HG03342 (cell line): ENCODE results near the gene TEX264.

Experiments
- ATAC-seq: cut with Tn5 transposase; IDR thresholded peaks from one replicate; pipeline ENCODE4 v1.9.1; 2021; ENCODE audit warnings: mild to moderate bottlenecking, moderate library complexity; ENCODE audit not compliant: unreplicated experiment

Gene TEX264

DNA sequence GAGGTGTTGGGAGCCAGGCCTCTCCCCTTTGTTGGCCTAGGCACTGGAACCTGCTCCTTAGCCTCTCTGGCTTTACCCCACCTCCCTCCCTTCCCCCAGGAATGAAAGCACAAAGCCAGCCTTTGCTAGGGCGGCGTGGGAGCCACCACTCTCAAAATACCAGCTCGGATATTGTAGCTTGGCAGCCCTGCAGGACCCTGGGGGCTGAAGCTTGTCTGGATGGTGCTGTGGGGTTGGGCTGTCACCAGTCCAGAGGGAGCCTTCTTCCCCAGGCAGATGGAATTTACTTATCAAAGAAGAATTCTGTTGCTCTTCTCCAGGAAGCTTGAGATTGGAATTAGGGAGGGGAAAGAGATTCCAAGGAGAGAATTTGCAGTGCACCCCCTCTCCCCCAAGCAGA lies 20.9 kb downstream of the TEX264 start:
- ATAC-seq = no peak

DNA sequence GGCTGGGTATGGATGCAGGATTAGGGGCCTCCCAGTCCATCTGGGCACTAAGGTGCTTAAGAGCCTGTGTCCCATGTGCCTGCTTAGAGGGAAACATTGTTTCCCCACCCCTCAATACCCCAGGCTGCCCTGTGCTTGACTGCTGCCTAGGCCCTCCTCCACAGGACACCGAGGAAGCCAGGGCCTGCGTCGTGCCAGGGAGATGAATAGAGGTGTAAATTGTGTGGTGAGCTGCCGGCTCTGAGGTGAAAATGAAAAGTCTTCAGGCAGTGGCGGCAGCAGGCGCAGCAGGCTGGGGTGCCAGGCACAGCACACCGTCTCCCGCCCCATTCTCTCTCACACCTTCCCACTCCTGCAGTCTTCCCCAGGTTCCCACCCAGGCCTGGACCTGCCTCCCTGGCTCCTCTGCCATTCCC lies 21.9 kb downstream of the TEX264 start:
- ATAC-seq = no peak

DNA sequence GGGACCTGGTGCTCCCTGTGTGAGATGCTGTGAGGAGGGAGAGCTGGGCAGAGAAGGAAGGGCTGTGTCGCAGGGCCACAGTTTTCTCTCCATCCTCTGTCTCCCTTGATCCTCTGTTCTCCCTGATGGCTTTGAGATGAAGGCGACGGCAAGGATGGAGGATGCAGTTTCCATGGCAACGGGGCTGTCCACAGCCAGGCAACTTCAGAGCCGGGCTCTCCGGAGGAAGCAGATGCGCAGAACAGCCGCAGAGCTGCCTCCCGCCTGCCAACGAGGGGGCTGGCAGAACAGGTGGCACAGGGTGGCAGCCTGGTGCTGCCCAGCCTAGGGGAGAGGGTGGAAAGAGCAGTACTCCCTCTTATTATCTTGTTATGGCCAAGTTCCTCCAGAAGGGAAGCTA lies 25.9 kb downstream of the TEX264 start:
- no peak for ATAC-seq

DNA sequence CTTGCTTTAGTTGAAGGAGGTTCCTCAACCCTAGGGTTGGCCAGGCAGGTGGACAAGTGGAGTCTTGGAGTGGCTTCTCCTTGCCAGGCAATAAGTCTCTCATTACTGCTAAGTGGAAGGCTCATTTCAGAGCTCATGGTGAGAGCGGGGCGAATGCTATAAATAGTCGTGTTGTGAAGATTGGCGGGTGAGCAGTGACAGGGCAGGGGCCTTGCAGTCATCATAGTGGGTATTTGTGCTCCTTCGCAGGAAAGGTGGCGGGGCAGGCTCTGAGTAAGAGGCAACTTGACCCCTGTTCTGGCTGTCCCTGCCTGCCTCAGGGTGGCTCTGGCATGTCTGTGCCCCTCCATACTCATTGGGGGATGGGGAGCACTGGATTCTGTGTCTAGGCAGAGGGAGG lies 27.2 kb downstream of the TEX264 start:
- ATAC-seq = no peak

DNA sequence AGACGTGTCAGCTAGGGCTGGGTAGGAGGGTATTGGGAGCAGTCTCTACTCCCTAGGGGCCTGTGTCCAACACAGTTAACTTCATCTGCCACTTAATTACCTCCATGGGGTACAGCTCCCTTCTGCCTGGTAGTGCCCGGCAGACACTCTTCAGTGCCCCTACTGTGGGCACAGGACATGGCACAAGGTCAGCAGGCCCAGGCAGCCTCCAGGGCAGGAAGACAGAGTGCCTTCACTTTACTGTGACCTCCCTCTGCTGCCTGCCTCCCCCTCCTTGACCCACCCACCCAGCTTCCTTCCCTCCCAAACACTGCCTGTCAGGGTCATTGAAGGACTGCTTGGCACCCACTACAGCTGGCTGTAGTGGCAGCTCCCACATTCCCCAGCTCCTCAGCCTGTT lies 29.4 kb downstream of the TEX264 start:
- ATAC-seq = no peak

DNA sequence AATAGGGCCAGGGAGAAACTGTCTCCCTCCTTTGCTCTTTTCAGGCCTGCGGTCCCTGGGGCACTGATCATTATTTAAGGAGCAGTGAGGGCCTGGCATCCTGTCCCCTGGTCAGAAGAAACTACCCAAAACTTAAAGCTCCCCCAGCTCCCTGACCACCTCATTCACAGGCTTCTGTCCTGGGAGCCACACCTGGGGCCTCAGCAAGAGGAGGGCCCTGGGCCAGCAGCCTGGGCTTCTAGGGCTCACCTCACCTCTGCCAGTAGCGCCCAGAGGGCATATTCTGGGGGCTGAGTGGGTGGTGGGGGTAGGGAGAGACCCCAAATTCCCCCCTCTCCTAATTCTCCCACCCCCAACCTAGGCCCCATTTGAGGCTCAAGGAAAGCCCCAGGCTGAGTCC lies 31.1 kb downstream of the TEX264 start:
- ATAC-seq = no peak

DNA sequence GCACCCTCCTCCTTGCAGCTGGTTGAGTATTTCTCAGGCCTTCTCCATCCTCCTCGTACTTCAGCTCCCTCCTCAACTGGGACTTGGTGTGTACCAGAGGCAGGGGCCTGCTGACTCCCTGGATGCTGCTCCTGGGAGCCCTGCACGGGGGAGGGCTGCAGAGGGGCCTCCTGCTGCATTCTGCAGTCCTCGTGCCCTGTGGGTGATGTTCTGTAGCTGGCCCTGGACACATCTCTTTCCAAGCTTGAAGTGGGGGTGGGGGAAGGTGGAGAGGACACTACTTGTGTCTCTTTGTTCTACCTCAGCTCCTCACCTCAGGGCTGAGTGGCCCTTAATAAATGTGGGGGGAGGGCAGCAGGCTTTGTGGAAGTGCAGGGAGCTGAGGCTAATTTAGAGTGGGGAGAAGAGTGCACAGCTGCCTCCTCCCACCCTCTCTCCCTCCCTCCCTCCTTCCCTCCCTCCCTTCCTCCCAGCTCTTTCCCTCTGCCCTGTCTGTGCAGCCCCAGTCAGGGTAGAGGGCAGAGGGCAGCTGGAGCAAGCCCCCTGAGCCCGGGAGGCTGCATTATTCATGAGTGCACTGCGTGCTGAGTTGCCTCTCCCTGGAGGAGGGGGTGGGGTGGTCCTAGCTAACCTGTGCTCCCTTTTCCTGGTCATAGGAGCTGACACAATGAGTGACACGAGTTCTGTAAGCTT lies 32.2 kb downstream of the TEX264 start:
- ATAC-seq = no peak

DNA sequence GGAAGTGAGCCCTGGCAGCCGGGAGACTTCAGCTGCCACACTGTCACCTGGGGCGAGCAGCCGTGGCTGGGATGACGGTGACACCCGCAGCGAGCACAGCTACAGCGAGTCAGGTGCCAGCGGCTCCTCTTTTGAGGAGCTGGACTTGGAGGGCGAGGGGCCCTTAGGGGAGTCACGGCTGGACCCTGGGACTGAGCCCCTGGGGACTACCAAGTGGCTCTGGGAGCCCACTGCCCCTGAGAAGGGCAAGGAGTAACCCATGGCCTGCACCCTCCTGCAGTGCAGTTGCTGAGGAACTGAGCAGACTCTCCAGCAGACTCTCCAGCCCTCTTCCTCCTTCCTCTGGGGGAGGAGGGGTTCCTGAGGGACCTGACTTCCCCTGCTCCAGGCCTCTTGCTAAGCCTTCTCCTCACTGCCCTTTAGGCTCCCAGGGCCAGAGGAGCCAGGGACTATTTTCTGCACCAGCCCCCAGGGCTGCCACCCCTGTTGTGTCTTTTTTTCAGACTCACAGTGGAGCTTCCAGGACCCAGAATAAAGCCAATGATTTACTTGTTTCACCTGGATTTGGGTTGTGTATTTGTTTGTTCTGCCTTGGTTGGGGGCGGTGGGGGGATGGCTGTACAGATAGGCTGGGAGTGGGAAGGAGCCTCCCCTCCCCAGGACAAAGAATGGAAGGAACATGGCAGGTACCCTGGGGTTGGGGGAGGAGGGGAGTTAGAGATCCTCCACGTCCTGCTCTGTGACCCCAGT lies 32.9 kb downstream of the TEX264 start:
- no peak for ATAC-seq

DNA sequence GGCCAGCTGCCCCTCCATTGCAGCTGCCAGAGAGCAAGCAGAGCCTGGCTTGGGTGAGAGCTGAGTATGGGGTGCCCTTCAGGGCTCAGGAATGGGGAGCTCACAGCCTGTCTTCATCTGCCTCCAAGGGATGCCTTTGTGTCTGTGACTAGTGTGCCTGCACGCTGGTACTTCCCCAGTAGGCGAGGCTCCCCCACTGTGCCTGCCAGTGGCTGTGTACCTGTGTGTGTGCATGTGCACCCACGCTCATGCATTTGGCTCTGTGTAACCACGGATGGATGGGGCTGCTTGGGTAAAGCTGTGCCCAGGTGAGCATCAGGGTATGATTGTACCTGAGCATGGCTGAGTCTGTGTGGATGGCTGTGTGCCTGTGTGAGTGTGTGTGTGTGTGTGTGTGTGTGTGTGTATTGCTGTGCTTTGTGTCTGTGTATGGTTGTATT lies 33.5 kb downstream of the TEX264 start:
- no peak for ATAC-seq

DNA sequence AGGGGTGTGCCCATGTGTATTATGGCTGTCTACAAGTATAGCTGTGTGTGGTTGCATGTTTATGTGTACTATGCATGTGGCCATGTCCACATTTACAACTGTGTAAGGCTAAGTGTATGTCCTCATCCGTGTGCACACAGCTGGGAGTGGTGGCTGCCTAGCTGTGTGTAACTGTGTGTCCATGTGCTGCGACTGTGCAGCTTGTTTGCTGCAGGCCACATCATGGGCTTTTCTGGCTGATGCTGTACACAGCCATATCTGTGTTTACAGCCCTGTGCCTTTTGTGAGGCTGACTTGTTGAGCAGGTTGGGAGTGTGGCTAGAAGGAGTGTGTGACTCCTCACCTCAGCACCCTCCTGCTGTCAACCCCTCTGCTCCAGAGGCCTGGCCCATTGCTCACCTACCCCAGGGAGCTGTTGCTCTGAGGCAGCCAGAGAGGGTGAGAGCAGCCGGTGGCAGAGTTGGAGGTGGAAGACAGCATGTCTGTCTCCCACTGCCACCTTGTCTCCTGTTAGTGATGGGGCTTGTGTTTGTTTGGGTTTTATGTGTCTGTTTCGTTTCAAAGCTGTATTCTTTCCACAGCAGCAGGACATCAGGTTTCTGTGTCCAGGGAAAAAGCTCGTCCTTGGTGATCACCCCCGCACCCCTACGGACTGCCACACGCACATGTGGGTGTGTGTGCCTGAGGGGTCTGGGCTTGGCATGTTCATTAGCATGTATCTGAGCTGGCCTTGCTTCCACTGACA lies 34.4 kb downstream of the TEX264 start:
- no peak for ATAC-seq

DNA sequence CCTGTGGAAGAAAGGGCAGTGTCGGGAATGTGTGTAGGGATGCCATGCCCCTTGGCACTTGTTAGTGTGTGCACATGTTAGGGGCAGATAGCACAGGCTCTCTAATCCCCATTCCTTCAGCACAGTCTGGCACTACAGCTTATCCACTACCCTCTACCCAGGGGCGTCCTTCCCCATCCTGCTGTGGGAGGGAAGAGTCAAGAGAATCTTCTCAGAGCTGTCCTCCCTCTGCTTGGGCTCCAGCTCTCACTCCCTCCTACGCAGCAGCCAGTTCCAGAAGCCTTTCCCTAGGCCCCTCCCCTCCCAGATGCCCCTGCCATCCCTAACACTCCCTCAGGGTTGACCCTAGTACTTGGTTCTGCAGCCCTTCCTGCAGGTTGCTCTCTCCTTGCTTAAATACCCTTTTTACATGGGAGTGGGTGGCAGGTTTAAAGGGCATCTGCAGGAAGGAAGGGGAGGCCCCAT lies 35.0 kb downstream of the TEX264 start:
- ATAC-seq = no peak

DNA sequence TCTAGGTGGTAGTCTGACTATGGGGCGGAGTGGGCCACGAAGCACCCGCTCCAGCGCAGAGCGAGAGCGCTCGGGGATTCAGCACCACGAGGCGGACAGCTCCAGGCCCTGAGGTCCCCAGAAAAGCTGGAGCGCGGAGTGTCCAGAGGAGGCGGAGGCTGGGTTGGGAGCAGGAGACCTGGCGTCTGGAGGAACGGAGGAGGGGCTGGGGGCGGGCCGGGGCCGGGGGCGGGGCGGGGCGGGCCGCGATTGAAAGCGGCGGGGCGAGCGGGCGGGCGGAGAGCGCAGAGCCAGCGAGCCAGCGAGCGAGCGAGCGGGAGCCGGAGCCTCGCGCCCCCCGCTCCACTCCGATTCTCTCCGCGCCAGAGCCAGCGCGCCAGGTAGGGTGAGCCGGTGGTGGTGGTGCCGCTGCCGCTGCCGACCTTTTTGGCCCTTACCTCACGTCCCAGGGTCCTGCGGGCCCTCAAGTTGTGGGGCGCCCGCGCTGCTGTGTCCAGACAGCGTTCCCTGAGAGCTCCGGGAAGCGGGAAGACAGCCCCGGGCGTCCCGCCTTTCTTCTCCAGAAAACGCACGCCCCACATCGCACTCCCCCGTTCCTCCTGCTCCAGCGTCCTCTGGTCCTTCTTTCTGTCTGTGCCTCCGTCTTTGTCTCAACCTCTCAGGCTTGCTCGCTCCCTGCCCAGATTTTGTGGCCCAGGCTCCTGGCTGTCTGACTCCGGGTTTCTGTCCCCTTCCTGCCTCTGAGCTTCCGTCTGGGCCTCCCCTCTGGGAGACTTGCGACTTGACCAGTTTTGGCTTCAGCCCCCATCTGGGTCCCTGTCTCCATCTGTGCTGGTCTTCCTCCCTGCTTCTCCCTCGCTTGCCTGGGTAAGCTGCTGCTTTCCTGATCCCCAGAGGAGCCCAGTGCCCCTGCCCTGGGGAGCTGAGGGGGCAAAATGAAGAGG lies 36.0 kb downstream of the TEX264 start, which contains the start of gene GRM2:
Gene GRM2 (plus strand): TSS at position 281 of the 944 bp plus-strand sequence. CDS start 1,916 bp downstream, outside the sequence.
- no peak for ATAC-seq

DNA sequence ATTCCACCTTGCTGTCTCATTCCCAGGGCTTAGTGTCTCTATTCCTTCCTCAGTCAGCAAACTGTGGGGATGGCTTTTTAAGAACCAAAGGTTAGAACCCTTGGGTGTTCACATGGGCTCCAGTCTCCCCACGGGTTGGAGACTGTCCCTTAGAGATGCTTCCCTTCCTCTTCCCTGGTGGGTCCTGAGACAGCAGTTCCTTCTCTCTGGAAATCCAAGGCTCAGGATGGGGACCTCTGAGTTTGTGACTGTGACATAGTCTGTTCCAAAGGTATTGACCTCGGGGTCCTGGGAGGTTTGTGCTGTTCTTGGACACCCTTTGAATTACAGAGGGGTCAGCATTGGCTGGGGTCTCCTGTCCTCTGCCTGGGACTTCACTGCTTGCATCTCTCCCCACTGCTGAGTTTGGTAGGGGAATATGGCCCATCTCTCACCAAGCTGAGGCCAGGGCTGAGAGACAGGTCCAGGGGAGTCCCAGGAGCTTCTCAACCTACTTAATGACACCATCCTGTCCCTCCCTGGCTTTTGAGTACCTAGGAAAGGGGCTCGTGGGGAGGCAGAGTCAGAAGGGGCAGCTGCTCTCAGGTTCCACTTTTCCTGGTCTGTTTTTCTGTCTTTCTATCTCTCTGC lies 37.3 kb downstream of the TEX264 start:
- no peak for ATAC-seq

DNA sequence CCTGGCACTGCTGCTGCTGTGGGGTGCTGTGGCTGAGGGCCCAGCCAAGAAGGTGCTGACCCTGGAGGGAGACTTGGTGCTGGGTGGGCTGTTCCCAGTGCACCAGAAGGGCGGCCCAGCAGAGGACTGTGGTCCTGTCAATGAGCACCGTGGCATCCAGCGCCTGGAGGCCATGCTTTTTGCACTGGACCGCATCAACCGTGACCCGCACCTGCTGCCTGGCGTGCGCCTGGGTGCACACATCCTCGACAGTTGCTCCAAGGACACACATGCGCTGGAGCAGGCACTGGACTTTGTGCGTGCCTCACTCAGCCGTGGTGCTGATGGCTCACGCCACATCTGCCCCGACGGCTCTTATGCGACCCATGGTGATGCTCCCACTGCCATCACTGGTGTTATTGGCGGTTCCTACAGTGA lies 38.0 kb downstream of the TEX264 start:
- ATAC-seq = no peak

DNA sequence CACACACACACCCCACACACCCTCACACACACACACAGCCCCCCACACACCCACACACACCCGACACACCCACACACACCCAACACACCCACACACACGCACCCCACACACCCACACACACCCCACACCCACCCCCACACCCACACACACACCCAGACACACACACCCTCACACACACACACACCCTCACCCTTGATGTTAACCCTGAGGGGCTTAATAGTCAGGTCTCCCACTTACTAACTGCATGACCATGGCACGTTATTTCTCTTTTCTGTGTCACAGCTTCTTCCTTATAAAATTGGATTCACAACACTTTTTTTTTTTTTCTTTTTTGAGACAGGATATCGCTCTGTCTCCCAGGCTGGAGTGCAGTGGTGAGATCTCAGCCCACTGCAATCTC lies 38.6 kb downstream of the TEX264 start:
- ATAC-seq = no peak

DNA sequence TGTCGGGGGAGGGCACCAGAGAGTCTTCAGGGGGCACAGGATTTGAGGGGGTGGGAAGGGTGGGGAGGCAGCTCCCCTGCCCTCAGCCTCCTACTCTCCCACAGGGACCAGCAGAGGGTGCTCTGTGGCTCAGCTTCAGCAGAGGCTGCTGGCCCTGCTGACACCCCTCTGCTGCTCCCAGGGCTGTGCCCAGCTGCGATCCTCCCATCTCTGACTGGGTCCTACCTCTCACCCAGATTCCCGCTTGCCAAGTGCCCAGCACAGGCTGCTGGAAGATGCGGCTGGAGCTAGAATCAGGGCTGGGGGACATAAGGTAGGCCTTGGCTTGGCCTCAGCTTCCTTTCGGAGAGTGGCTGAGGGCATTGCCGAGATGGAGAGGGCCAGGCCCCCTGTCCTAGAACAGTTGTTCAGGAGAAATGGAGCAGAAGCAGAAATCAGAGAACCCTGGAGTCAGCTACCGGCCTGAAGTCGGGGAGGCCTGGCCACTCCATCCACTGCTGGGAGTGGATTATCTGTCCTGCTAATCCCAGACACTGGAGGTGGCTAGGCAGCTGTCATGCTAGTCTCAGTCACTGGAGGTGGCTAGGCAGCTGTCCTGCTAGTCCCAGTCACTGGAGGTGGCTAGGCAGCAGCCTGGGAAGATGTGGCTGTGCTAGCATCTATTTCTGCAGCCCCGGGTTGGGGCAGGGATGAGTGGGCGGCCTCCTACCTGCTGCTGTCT lies 39.7 kb downstream of the TEX264 start:
- ATAC-seq = no peak

DNA sequence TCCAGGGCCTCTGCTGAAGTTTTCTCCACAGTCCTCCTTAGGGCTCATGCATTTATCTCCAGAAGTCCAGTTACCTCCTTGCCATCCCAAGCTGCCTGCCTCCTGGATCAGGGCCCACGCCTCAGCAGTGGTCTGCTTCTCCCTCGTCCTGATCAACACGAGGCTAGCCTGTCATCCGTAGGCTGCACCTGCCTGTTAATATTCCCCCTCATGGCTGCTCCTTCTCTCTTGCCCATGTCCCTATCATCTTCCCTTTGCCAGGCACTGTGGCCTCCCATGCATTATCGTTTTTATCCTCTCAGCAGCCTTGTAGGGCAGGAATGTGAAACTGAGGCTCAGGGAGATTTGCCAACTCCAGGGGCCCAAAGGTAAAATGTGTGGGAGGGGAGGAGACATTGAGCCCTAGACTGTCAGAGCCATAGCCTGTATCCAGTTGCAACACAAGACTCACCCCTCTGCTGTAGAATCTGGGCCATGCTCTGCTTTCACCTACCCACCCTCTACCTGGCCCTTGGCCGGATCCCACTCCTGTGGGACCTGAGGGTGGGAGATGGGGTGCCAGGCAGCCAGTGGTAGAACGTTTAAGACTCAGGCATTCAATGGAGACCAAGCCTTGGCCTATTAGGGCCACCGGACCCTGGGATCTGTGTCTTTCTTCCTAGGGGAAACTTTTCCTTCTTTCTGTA lies 40.4 kb downstream of the TEX264 start:
- ATAC-seq = no peak

DNA sequence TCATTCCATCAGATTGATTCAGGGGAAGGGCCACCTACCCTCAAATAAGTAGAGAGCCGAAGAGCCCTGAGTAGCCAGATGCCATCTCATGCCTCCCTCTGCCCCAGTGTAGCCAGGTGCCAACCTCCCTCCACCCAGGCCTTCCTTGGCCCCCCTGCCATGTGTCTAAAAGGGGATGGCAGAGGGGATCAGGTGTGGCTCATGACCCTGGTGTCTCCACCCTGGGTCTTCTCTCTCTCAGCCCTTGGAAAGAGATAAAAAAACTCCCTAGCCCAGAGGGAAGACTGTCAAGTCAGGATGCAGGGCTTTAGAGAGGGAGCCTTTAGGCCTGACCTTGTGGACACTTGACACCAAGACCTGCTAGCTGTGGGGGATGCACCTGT lies 41.0 kb downstream of the TEX264 start:
- ATAC-seq = no peak

DNA sequence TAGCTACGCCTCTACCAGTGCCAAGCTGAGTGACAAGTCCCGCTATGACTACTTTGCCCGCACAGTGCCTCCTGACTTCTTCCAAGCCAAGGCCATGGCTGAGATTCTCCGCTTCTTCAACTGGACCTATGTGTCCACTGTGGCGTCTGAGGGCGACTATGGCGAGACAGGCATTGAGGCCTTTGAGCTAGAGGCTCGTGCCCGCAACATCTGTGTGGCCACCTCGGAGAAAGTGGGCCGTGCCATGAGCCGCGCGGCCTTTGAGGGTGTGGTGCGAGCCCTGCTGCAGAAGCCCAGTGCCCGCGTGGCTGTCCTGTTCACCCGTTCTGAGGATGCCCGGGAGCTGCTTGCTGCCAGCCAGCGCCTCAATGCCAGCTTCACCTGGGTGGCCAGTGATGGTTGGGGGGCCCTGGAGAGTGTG lies 41.5 kb downstream of the TEX264 start:
- ATAC-seq = no peak
